GM12878 (cell line): ENCODE measurements around the gene GOPC.

Experiments used
- FOXK2 ChIP-seq: fragments of 450-650 bp; IDR thresholded peaks from 2 replicates; pipeline ENCODE4 v1.6.1; 2017; ENCODE audit warnings: mild to moderate bottlenecking, moderate library complexity
- IRF4 ChIP-seq: IDR thresholded peaks from 2 replicates; pipeline ENCODE4 v1.6.1; 2011; ENCODE audit warnings: low read depth, low read length
- KDM1A ChIP-seq: fragments of 200-600 bp; sonication (generic); IDR thresholded peaks from 2 replicates; pipeline ENCODE4 v1.6.1; 2016; ENCODE audit warnings: borderline replicate concordance
- PML ChIP-seq: IDR thresholded peaks from 2 replicates; pipeline ENCODE4 v1.6.1; 2012; ENCODE audit warnings: low read length, inconsistent platforms
- POLR2AphosphoS2 ChIP-seq: IDR thresholded peaks from 2 replicates; pipeline ENCODE4 v1.6.1; 2011; ENCODE audit warnings: low read depth, mild to moderate bottlenecking, low read length, improper control_type of control experiment, moderate library complexity
- RCOR1 ChIP-seq: conservative IDR thresholded peaks from 2 replicates; pipeline ENCODE4 v1.6.1; 2012; ENCODE audit warnings: low read depth, low read length, improper control_type of control experiment
- SMC3 ChIP-seq: IDR thresholded peaks from 2 replicates; pipeline ENCODE4 v1.6.1; 2011; ENCODE audit warnings: low read length, improper control_type of control experiment, borderline replicate concordance
- YY1 ChIP-seq: IDR thresholded peaks from 2 replicates; pipeline ENCODE4 v1.6.1; 2011; ENCODE audit warnings: low read depth, mild to moderate bottlenecking, low read length
- ZNF24 ChIP-seq: fragments of 450-650 bp; IDR thresholded peaks from 2 replicates; pipeline ENCODE4 v1.6.1; 2017; ENCODE audit warnings: antibody characterized with exemption, mild to moderate bottlenecking
- TF ChIP-seq, protein P1 (sequence below): fragments of 450-650 bp; IDR thresholded peaks from 2 replicates; pipeline ENCODE4 v1.6.1; 2017; ENCODE audit warnings: mild to moderate bottlenecking, moderate library complexity
- TF ChIP-seq, protein P2 (sequence below): IDR thresholded peaks from 2 replicates; pipeline ENCODE4 v1.6.1; 2012; ENCODE audit warnings: low read length, inconsistent platforms
- TF ChIP-seq, protein P3 (sequence below), 3 experiments: IDR thresholded peaks in 2 of 3; conservative IDR thresholded peaks in 1 of 3; 2 replicates each; pipeline ENCODE4 v1.5.1; 2011; ENCODE audit warnings: low read depth in 3 of 3, low read length in 3 of 3, mild to moderate bottlenecking in 3 of 3, control low read depth in 2 of 3, moderate library complexity in 2 of 3, inconsistent platforms in 1 of 3, mixed read lengths in 1 of 3; ENCODE audit not compliant: control insufficient read depth in 2 of 3, insufficient read depth in 1 of 3; ENCODE audit errors: extremely low read depth in 1 of 3
- TF ChIP-seq, protein P4 (sequence below): fragments of 450-650 bp; IDR thresholded peaks from 2 replicates; pipeline ENCODE4 v1.6.1; 2016; ENCODE audit warnings: mild to moderate bottlenecking
- TF ChIP-seq, protein P5 (sequence below): IDR thresholded peaks from 2 replicates; pipeline ENCODE4 v1.6.1; 2011; ENCODE audit warnings: low read depth, mild to moderate bottlenecking, low read length, moderate library complexity, borderline replicate concordance; ENCODE audit errors: extremely low read depth

DNA sequence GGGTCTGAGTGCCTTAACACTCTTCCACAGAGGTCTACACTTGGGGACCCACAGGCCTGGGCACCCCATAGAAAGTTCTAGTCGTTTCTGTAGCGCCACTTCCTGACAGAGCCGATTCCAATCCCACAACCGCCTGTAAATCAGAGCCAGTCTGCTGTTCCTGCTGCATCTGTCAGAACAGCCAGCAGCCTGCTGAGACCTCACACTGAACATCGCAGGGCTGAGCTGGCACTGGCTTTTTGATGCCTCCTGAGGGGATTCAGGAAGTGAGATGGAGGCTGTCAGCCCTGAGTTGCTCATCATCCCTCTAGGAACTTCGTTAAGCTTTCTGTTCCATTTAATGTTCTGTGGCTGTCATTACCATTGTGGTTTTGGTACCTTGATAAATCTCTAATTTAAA is 71.0 kb downstream of the GOPC start:
- TF ChIP-seq, protein P1, sequence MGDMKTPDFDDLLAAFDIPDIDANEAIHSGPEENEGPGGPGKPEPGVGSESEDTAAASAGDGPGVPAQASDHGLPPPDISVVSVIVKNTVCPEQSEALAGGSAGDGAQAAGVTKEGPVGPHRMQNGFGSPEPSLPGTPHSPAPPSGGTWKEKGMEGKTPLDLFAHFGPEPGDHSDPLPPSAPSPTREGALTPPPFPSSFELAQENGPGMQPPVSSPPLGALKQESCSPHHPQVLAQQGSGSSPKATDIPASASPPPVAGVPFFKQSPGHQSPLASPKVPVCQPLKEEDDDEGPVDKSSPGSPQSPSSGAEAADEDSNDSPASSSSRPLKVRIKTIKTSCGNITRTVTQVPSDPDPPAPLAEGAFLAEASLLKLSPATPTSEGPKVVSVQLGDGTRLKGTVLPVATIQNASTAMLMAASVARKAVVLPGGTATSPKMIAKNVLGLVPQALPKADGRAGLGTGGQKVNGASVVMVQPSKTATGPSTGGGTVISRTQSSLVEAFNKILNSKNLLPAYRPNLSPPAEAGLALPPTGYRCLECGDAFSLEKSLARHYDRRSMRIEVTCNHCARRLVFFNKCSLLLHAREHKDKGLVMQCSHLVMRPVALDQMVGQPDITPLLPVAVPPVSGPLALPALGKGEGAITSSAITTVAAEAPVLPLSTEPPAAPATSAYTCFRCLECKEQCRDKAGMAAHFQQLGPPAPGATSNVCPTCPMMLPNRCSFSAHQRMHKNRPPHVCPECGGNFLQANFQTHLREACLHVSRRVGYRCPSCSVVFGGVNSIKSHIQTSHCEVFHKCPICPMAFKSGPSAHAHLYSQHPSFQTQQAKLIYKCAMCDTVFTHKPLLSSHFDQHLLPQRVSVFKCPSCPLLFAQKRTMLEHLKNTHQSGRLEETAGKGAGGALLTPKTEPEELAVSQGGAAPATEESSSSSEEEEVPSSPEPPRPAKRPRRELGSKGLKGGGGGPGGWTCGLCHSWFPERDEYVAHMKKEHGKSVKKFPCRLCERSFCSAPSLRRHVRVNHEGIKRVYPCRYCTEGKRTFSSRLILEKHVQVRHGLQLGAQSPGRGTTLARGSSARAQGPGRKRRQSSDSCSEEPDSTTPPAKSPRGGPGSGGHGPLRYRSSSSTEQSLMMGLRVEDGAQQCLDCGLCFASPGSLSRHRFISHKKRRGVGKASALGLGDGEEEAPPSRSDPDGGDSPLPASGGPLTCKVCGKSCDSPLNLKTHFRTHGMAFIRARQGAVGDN = no peak
- TF ChIP-seq, protein P2, sequence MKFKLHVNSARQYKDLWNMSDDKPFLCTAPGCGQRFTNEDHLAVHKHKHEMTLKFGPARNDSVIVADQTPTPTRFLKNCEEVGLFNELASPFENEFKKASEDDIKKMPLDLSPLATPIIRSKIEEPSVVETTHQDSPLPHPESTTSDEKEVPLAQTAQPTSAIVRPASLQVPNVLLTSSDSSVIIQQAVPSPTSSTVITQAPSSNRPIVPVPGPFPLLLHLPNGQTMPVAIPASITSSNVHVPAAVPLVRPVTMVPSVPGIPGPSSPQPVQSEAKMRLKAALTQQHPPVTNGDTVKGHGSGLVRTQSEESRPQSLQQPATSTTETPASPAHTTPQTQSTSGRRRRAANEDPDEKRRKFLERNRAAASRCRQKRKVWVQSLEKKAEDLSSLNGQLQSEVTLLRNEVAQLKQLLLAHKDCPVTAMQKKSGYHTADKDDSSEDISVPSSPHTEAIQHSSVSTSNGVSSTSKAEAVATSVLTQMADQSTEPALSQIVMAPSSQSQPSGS = no peak
- TF ChIP-seq, protein P3, sequence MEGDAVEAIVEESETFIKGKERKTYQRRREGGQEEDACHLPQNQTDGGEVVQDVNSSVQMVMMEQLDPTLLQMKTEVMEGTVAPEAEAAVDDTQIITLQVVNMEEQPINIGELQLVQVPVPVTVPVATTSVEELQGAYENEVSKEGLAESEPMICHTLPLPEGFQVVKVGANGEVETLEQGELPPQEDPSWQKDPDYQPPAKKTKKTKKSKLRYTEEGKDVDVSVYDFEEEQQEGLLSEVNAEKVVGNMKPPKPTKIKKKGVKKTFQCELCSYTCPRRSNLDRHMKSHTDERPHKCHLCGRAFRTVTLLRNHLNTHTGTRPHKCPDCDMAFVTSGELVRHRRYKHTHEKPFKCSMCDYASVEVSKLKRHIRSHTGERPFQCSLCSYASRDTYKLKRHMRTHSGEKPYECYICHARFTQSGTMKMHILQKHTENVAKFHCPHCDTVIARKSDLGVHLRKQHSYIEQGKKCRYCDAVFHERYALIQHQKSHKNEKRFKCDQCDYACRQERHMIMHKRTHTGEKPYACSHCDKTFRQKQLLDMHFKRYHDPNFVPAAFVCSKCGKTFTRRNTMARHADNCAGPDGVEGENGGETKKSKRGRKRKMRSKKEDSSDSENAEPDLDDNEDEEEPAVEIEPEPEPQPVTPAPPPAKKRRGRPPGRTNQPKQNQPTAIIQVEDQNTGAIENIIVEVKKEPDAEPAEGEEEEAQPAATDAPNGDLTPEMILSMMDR (IDR thresholded peaks at IDR 0.05 in 2 of 3, conservative IDR thresholded peaks at IDR 0.05 in 1 of 3; ENCODE audit: control insufficient read depth in 2 of 3, extremely low read depth in 1 of 3, insufficient read depth in 1 of 3, low read depth in 3 of 3, low read length in 3 of 3) = no peak
- TF ChIP-seq FOXK2 = no peak
- TF ChIP-seq, protein P4, sequence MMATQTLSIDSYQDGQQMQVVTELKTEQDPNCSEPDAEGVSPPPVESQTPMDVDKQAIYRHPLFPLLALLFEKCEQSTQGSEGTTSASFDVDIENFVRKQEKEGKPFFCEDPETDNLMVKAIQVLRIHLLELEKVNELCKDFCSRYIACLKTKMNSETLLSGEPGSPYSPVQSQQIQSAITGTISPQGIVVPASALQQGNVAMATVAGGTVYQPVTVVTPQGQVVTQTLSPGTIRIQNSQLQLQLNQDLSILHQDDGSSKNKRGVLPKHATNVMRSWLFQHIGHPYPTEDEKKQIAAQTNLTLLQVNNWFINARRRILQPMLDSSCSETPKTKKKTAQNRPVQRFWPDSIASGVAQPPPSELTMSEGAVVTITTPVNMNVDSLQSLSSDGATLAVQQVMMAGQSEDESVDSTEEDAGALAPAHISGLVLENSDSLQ = no peak
- no peak for TF ChIP-seq IRF4
- no peak for TF ChIP-seq RCOR1
- TF ChIP-seq SMC3 = no peak
- no peak for TF ChIP-seq PML
- no peak for TF ChIP-seq YY1
- TF ChIP-seq ZNF24 = no peak
- TF ChIP-seq KDM1A = no peak
- TF ChIP-seq, protein P5, sequence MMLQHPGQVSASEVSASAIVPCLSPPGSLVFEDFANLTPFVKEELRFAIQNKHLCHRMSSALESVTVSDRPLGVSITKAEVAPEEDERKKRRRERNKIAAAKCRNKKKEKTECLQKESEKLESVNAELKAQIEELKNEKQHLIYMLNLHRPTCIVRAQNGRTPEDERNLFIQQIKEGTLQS = no peak
- TF ChIP-seq POLR2AphosphoS2 = no peak
